ENCODE data around the gene PDCD6IP. TPM values are rescaled to one million over a fixed set of nuclear protein-coding genes. Genes with fewer than 3 reads are reported as not detected.
"Not testable (repeated sequence)": the region's sequence is repeated elsewhere in the genome, so short reads cannot be mapped to it uniquely, and the experiment has no call there.

PDCD6IP gene
- total and polyA plus RNA-seq, 7 donors, result 51.1 to 125 (median 97.6) TPM

GRCh38 chr3:33777996-33778395 is 20.4 kb upstream of the PDCD6IP start:
- DNase-seq, result no peak
- H3K4me1 ChIP-seq, result no peaks in the 10 kb centered on the region
- intact Hi-C loops (cut with DNase I), result no loop called here
- 91 to 92% methylated on average over 3 of the region's 3 CpGs for WGBS, 2 donors
- no peak for TF ChIP-seq CTCF (IDR thresholded peaks at IDR 0.05)
- TF ChIP-seq POLR2A (IDR thresholded peaks at IDR 0.05), result no peak
- TF ChIP-seq EP300 (IDR thresholded peaks at IDR 0.05), result no peak
- TF ChIP-seq POLR2AphosphoS5 (IDR thresholded peaks at IDR 0.05), result no peak
- H3K36me3 ChIP-seq, result no peaks in the 10 kb centered on the region
- H3K9me3 ChIP-seq, result no peaks in the 10 kb centered on the region
- H3K4me3 ChIP-seq, result no peak overlapping the region
- no peaks in the 10 kb centered on the region for H3K27me3 ChIP-seq
- no peak overlapping the region for H3K27ac ChIP-seq

GRCh38 chr3:33779751-33780150 is 18.7 kb upstream of the PDCD6IP start:
- H3K4me3 ChIP-seq, result no peak overlapping the region
- intact Hi-C loops (cut with DNase I), result no loop called here
- no peak for TF ChIP-seq EP300 (IDR thresholded peaks at IDR 0.05)
- no peak for TF ChIP-seq CTCF (IDR thresholded peaks at IDR 0.05)
- TF ChIP-seq POLR2A (IDR thresholded peaks at IDR 0.05), result no peak
- TF ChIP-seq POLR2AphosphoS5 (IDR thresholded peaks at IDR 0.05), result no peak
- H3K9me3 ChIP-seq, result no peaks in the 10 kb centered on the region
- no peak for DNase-seq
- H3K36me3 ChIP-seq, result no peaks in the 10 kb centered on the region
- no peak overlapping the region for H3K27ac ChIP-seq
- no peaks in the 10 kb centered on the region for H3K4me1 ChIP-seq
- WGBS, 2 donors, result 72 to 73% methylated on average over 3 of the region's 3 CpGs
- H3K27me3 ChIP-seq, result no peaks in the 10 kb centered on the region

- DNase-seq; H3K27me3 ChIP-seq; H3K27ac ChIP-seq; H3K4me3 ChIP-seq; intact Hi-C loops (cut with DNase I); H3K4me1 ChIP-seq; H3K9me3 ChIP-seq; H3K36me3 ChIP-seq: not testable (repeated sequence)
- 97% methylated on average over 6 of the region's 6 CpGs for WGBS, 2 donors
Measured at GRCh38 chr3:33781413-33781812, 17.0 kb upstream of the PDCD6IP start.

- Histone ChIP-seq H3K9me3 (no peaks in the 10 kb centered on the region), H3K27ac (no peak overlapping the region), H3K4me3 (peak overlapping the region in 3 of 4 donors; percentile 11 to 29 (median 21)), H3K36me3 (no peaks in the 10 kb centered on the region), H3K4me1 (peaks cover 0 to 4% (median 2%) of the 10 kb centered on the region in 4 donors), H3K27me3 (no peaks in the 10 kb centered on the region)
- intact Hi-C loops (cut with DNase I), result loop anchor here (1.0 kb wide), 2 partner anchors 68 to 150 kb away; partner anchors contain the start of gene CLASP2
- no peak for DNase-seq
- TF ChIP-seq POLR2AphosphoS5 (IDR thresholded peaks at IDR 0.05), result no peak
- no peak for TF ChIP-seq EP300 (IDR thresholded peaks at IDR 0.05)
- no peak for TF ChIP-seq POLR2A (IDR thresholded peaks at IDR 0.05)
- no peak for TF ChIP-seq CTCF (IDR thresholded peaks at IDR 0.05)
- WGBS, 2 donors, result 76 to 81% methylated on average over 7 of the region's 7 CpGs
Measured at GRCh38 chr3:33786565-33787327, 11.7 kb upstream of the PDCD6IP start.

- intact Hi-C loops (cut with DNase I), result loop anchor here (1.0 kb wide), 2 partner anchors 69 to 151 kb away; partner anchors contain the start of gene CLASP2
- Histone ChIP-seq H3K4me1 (peaks cover 0 to 4% (median 2%) of the 10 kb centered on the region in 4 donors), H3K27me3 (no peaks in the 10 kb centered on the region), H3K27ac (no peak overlapping the region), H3K9me3 (no peaks in the 10 kb centered on the region), H3K4me3 (peak overlapping the region in 3 of 4 donors; percentile 11 to 29 (median 21)), H3K36me3 (no peaks in the 10 kb centered on the region)
- DNase-seq, result peak; percentile 73
- TF ChIP-seq CTCF (IDR thresholded peaks at IDR 0.05), result peak; percentile 31 to 71 (median 60)
- TF ChIP-seq EP300 (IDR thresholded peaks at IDR 0.05), result no peak
- WGBS, 2 donors, result 4 to 8% methylated on average over 15 of the region's 15 CpGs
Measured at GRCh38 chr3:33787328-33788009, 11.0 kb upstream of the PDCD6IP start.
